ENCODE results near the gene AP4S1. TPM values are rescaled to one million over a fixed set of nuclear protein-coding genes. Genes with fewer than 3 reads are reported as not detected.

Gene AP4S1
- total and polyA plus RNA-seq, 4 donors, result 5.4 to 10.7 (median 7.3) TPM

DNA sequence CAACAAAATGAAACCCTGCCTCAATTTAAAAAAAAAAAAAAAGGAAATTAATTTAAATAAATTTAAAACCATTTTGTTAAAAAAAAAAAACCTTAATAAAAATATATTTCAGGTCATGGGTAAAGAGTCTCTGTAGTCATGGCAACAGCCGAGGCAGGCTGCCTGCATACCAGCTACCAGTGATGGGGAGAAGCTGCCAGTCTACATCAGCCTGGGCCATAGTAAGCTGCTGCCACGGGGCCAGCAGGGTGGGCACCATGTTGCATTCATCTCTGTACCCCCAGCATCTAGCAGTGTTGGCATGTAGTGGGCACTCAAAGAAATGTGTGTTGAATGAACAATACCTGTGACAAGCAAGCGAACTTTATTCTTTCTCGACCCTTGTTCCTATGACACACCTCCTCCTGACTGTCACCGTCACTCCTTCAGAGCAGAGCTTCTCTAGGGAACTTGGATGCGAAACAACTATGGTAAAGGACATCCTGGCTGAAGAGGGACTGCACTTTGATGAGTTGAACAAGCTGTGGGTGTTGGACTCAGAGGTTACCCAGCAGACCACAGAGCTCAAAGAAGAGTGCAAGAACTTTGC lies 7.3 kb upstream of the AP4S1 start:
- no peak for ATAC-seq (ENCODE audit: insufficient read depth, low FRiP score)
- Histone ChIP-seq H3K36me3 (ENCODE audit: control insufficient read depth in 4 of 4, insufficient read depth in 4 of 4, low read length in 4 of 4) (peaks cover 0 to 5% (median 3%) of the 10 kb centered on the region in 4 donors), H3K4me3 (no peak overlapping the region), H3K4me1 (ENCODE audit: control insufficient read depth in 5 of 5, insufficient read depth in 5 of 5, low read length in 5 of 5) (peaks cover 0 to 7% (median 0%) of the 10 kb centered on the region in 5 donors), H3K9ac (ENCODE audit: insufficient read depth in 1 of 2, low read length in 2 of 2) (no peak overlapping the region), H3K9me3 (ENCODE audit: control insufficient read depth in 4 of 4, insufficient read depth in 3 of 4, low read length in 3 of 4) (no peaks in the 10 kb centered on the region), H3K27ac (ENCODE audit: low read depth in 1 of 2, low read length in 1 of 2) (no peak overlapping the region), H3K27me3 (ENCODE audit: control insufficient read depth in 3 of 3, insufficient read depth in 3 of 3, low read length in 2 of 3) (no peaks in the 10 kb centered on the region)
- TF ChIP-seq, protein P1, sequence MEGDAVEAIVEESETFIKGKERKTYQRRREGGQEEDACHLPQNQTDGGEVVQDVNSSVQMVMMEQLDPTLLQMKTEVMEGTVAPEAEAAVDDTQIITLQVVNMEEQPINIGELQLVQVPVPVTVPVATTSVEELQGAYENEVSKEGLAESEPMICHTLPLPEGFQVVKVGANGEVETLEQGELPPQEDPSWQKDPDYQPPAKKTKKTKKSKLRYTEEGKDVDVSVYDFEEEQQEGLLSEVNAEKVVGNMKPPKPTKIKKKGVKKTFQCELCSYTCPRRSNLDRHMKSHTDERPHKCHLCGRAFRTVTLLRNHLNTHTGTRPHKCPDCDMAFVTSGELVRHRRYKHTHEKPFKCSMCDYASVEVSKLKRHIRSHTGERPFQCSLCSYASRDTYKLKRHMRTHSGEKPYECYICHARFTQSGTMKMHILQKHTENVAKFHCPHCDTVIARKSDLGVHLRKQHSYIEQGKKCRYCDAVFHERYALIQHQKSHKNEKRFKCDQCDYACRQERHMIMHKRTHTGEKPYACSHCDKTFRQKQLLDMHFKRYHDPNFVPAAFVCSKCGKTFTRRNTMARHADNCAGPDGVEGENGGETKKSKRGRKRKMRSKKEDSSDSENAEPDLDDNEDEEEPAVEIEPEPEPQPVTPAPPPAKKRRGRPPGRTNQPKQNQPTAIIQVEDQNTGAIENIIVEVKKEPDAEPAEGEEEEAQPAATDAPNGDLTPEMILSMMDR (IDR thresholded peaks at IDR 0.05; ENCODE audit: control extremely low read depth, extremely low read depth), result no peak
- 88 to 94% methylated on average over 6 of the region's 6 CpGs for WGBS, 2 donors
- DNase-seq, result no peak

DNA sequence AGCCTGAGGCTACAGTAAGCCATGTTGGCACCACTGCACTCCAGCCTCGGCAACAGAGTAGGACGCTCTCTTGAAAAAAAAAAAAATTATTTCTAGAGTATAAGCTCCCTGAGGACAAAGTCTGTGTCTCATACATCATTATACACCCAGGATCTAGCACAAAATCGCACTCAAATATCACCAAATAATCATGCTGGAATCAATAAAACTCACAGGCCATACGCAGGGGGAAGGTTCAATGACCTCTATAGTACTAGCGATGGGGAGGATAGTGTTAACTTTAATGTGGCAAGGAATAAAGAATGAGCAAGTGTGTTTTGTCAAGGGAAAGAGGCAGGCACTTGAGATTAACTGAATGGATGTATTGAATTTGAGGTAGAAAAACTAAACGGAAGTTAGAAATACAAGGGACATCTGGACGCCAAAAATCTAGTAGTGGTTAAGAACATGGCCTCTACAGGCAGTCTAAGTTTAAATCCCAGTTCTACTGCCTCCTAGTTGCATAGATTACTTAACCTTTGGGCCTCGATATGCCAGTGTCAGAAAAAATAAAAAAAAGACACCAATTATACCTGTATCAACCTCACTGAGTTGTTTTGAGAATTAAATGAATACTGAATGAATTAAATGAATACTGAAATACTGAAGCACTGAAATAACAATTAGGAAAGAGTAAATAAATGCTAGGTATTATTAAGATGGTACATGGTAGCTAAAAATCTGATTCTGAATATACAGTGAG lies 4.4 kb upstream of the AP4S1 start:
- no peaks in the 10 kb centered on the region for H3K27me3 ChIP-seq (ENCODE audit: control insufficient read depth in 3 of 3, insufficient read depth in 3 of 3, low read length in 2 of 3)
- peaks cover 0 to 15% (median 12%) of the 10 kb centered on the region in 5 donors for H3K4me1 ChIP-seq (ENCODE audit: control insufficient read depth in 5 of 5, insufficient read depth in 5 of 5, low read length in 5 of 5)
- DNase-seq, result peak in 1 of 3 donors; percentile 13
- no peak overlapping the region for H3K4me3 ChIP-seq
- no peak for ATAC-seq (ENCODE audit: insufficient read depth, low FRiP score)
- H3K9ac ChIP-seq (ENCODE audit: insufficient read depth in 1 of 2, low read length in 2 of 2), result no peak overlapping the region
- TF ChIP-seq, protein P1 (IDR thresholded peaks at IDR 0.05; ENCODE audit: control extremely low read depth, extremely low read depth), result no peak
- H3K27ac ChIP-seq (ENCODE audit: low read depth in 1 of 2, low read length in 1 of 2), result no peak overlapping the region
- no peaks in the 10 kb centered on the region for H3K9me3 ChIP-seq (ENCODE audit: control insufficient read depth in 4 of 4, insufficient read depth in 3 of 4, low read length in 3 of 4)
- H3K36me3 ChIP-seq (ENCODE audit: control insufficient read depth in 4 of 4, insufficient read depth in 4 of 4, low read length in 4 of 4), result peaks cover 0 to 5% (median 3%) of the 10 kb centered on the region in 4 donors
- WGBS, 2 donors, result 88 to 93% methylated on average over 8 of the region's 8 CpGs

DNA sequence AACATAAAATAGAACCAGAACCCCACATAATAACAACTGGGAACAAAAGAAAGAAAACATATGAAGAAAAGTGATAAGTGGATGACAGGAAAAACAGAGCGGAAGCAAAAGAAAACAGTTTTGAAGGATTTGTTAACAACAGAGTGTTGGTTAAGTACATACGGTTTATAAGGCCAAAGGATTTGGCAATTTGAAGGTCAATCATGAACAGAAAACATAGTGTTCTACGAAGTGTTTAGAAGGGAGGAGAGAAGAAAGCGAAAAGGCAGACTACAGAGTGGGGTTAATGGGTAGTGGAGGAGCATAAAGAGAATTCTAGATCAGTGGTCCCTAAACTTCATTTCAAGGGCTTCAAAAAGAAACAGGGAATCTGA lies 3.9 kb upstream of the AP4S1 start:
- Histone ChIP-seq H3K9ac (ENCODE audit: insufficient read depth in 1 of 2, low read length in 2 of 2) (no peak overlapping the region), H3K36me3 (ENCODE audit: control insufficient read depth in 4 of 4, insufficient read depth in 4 of 4, low read length in 4 of 4) (peaks cover 0 to 5% (median 3%) of the 10 kb centered on the region in 4 donors), H3K27me3 (ENCODE audit: control insufficient read depth in 3 of 3, insufficient read depth in 3 of 3, low read length in 2 of 3) (no peaks in the 10 kb centered on the region), H3K4me3 (no peak overlapping the region), H3K9me3 (ENCODE audit: control insufficient read depth in 4 of 4, insufficient read depth in 3 of 4, low read length in 3 of 4) (no peaks in the 10 kb centered on the region), H3K4me1 (ENCODE audit: control insufficient read depth in 5 of 5, insufficient read depth in 5 of 5, low read length in 5 of 5) (peaks cover 0 to 15% (median 12%) of the 10 kb centered on the region in 5 donors), H3K27ac (ENCODE audit: low read depth in 1 of 2, low read length in 1 of 2) (no peak overlapping the region)
- WGBS, 2 donors, result 92% methylated on average over 4 of the region's 4 CpGs
- ATAC-seq (ENCODE audit: insufficient read depth, low FRiP score) (no peak), DNase-seq (no peak)
- TF ChIP-seq, protein P1 (IDR thresholded peaks at IDR 0.05; ENCODE audit: control extremely low read depth, extremely low read depth), result no peak

All from lung (tissue), 12 donors.